Activated CD8-positive, alpha-beta memory T cell treated with anti-CD3 and anti-CD28 coated beads for 1 hour (primary cell): ENCODE results near the gene UBB.
A peak's percentile ranks its signal among the peaks of the same experiment; 100 is the strongest.

Experiments
- DNase-seq, 2 donors: peaks; one replicate each; pipeline ENCODE4 v3.0.0-alpha.2; 2020; ENCODE audit warnings: low read depth in 1 of 2; ENCODE audit errors: extremely low read depth in 1 of 2

Gene UBB

GRCh38 chr17:16380640-16381495, at the start of gene UBB:
Gene UBB (plus strand): TSS chr17:16381091. CDS start chr17:16381908, 817 bp downstream.
- peak; percentile 87 to 89 for DNase-seq

- no peak for DNase-seq
These were observed 42.5 kb upstream of the UBB start for GRCh38 chr17:16338391-16338790.

GRCh38 chr17:16339402-16339801, 41.5 kb upstream of the UBB start:
- no peak for DNase-seq

DNA sequence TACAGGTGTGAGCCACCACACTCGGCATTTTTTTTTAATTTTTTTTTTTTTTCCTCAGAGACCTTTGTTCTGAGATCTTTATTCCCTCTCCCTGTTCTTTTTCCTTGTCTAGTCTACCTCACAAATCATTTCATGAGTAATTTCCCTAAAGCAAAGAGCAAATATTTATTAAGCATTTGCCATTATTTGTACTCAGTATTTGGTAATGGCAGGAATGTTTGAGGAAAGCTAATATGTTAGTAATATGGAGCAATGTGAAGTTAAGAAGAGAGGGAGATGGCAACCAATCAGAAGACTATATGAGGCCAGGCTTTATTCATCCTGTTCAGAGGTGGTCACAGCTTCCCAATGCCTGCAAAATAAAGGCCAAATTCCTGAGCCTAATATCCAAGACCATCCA, 40.9 kb upstream of the UBB start:
- DNase-seq, result no peak

GRCh38 chr17:16342979-16343378, 37.9 kb upstream of the UBB start:
- DNase-seq, result no peak

GRCh38 chr17:16343569-16343968, 37.3 kb upstream of the UBB start:
- no peak for DNase-seq

GRCh38 chr17:16345565-16345964, 35.3 kb upstream of the UBB start:
- no peak for DNase-seq

GRCh38 chr17:16346721-16347271, 34.1 kb upstream of the UBB start:
- DNase-seq, result no peak

- no peak for DNase-seq
These were observed 32.3 kb upstream of the UBB start for GRCh38 chr17:16348586-16348985.

DNA sequence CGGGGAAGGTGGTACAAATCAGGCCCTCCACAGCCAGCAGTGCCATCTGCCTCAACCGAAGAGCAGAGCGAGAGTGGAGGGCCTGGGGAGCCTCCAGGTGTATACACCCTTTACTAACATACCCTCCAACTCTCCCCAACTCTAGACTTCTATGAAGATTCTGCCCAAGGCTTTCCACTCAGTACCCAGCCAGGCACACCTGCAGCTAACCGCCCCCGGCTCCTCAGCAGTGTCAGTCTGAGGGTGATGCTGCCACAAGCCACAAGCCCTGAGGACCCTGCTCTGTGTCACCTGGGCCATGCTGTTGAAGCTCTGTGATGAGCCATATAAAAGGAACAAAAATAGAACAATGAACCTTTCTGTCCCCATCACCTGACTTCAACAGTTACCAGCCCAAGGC, 31.5 kb upstream of the UBB start:
- no peak for DNase-seq

- DNase-seq, result no peak
These were observed 29.1 kb upstream of the UBB start for GRCh38 chr17:16351831-16352230.

DNA sequence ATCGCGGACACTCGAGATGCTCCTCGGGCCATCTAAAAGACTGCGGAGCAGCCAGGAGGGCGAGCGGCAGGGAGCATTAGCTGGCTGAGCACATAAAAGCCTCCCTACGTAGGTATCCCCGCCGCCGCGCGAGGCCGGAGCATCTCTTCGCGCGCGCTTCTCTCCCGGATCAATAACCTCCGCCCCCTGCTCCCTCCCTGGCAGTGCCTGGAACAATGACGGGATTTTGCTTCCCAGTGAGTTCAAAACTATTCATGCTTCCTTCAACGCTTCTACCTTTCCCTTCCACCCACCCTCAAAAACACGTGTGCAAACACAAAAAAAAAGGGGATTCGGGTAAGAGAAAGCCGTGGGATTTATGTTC, 28.6 kb upstream of the UBB start:
- no peak for DNase-seq

- peak in 1 of 2 donors; percentile 17 for DNase-seq
These were observed 28.1 kb upstream of the UBB start for GRCh38 chr17:16352667-16353316.

- peak in 1 of 2 donors; percentile 53 for DNase-seq
These were observed 27.3 kb upstream of the UBB start, which contains the start of gene CENPV for GRCh38 chr17:16353317-16354174. Gene CENPV (minus strand): TSS chr17:16353469. CDS start chr17:16353436, 33 bp downstream.

DNA sequence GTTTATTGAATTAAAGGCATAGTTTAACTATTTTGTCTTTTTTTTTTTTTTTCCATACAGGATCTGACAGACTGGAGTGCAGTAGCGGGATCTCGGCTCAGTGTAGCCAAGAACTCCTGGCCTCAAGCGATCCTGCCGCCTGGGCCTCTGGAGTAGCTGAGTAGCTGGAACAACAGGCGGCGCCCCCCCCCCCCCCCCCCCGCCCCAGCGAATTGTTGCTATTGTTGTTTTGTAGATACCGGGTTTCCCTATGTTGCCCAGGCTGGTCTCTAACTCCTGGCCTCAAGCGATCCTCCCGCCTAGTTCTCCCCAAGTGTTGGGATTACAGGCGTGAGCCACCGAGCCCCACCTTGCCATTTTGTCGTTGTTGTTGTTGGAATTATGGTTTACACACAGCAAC, 26.3 kb upstream of the UBB start:
- no peak for DNase-seq

DNA sequence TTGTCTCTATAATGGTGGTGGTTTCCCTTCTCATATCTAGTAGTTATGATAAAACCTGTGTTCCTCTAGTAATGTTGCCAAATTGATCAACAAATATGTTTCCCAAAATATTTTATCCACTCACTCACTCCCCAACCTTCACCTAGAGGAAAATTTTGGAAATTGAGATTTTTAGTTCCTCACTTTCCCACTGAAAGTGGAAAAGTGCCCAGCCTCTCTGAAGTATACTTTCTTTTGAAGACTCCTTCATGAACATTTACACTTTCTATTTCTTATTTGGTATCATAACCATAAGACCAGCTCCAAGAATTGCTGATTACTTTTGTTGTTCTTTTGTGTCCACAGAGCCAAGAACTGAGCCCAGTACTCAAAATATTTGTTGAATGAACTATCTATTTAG, 22.5 kb upstream of the UBB start:
- no peak for DNase-seq

GRCh38 chr17:16361874-16362273, 19.0 kb upstream of the UBB start:
- no peak for DNase-seq

DNA sequence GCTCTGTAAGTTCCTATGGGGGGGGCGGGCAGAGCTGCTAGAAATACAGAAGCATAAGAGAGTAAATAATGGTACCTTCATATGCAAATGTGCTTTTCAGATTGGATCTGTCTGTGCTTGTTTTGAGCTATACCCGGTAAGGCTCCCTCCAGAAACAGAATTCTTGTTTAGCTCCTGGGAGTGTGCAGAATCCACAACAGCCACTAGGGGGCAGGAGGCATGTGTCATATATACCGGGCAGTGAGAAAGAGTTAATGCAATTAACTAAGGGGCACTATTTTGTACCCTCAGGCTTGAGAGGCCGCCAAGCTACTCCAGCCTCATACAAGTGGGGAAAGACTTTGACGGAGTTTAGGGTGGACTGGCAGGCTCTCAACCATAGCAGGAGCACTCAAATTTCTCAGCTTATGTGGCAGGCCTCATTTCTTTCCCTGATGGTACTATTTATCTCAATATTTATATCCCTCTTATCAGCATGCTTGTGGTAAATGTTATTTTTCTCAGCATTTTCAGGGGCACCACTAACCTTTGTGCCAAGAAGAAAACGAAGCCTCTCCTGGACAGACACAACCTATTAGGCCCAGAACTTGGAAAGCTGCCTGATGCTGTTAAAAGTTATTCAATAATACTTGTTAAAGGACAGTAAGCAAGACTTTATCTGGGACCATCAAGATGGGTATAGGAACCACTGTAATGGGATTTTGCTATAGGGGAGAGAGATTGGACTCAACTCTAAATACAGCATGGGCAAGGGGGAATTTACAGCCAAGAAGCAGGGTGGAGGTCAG, 16.9 kb upstream of the UBB start:
- DNase-seq, result peak; percentile 43 to 60

DNA sequence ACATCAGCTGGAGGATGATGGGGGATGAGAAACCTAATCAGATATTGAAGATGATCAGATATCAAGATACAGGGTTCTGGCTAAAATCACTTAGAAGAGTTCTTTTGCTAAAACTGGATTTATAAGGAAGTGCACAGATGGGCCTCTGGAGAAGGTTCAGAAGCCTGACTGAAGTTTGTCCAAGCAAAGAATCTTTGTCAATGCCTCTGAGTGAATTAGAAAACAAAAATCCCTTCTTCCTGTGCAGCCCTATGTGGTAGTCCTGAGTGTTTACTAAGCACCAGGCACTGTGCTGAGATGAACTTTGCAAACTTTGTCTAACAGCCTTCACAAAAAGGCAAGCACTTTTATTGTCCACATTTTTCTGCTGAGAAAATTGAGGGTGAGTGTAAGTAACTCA, 16.3 kb upstream of the UBB start:
- DNase-seq, result no peak

DNA sequence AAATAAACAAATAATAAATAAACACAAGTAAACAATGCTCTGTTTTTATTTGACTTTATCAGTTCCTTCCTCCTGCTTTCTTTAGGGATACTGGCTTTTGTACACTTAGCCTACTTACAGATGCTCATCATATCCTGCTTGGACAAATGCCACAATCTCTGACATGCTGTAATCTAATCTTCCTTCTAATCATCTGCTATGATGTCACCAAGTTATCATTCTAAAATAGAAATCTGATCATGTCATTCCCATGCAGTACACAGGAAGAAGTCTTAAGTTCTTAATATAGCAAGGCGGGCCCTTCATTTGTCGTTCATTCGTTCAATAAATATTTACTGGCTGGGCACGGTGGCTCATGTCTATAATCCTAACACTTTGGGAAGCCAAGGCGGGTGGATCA, 9.1 kb upstream of the UBB start:
- no peak for DNase-seq
